AG10803 (cell line): Measurements from ENCODE around the gene GRID1.

Experiments
- DNase-seq: peaks from one replicate; pipeline ENCODE4 v3.0.0; 2010; ENCODE audit warnings: low read depth
- H3K4me3 ChIP-seq: 2 replicates; pipeline ENCODE4 v1.5.1; 2011; ENCODE audit warnings: mild to moderate bottlenecking, low read length, control low read depth
- CTCF ChIP-seq: conservative IDR thresholded peaks from 2 replicates; pipeline ENCODE4 v1.5.1; 2011; ENCODE audit warnings: mild to moderate bottlenecking, low read length, control low read depth, inconsistent platforms

The GRID1 gene

GRCh38 chr10:85570871-85571270 lies 795.7 kb downstream of the GRID1 start:
- H3K4me3 ChIP-seq = no peak overlapping the region
- DNase-seq = no peak
- TF ChIP-seq CTCF = no peak

- no peak for TF ChIP-seq CTCF
- no peak for DNase-seq
- H3K4me3 ChIP-seq = no peak overlapping the region
These were observed 801.2 kb downstream of the GRID1 start for GRCh38 chr10:85565381-85565780.

- no peak for TF ChIP-seq CTCF
- no peak overlapping the region for H3K4me3 ChIP-seq
- peak; percentile 11 for DNase-seq
These were observed 808.1 kb downstream of the GRID1 start for GRCh38 chr10:85558533-85558932.

- TF ChIP-seq CTCF = no peak
- no peak for DNase-seq
- H3K4me3 ChIP-seq = no peak overlapping the region
These were observed 808.9 kb downstream of the GRID1 start for GRCh38 chr10:85557706-85558105.

GRCh38 chr10:85557077-85557476 lies 809.5 kb downstream of the GRID1 start:
- peak; percentile 43 for DNase-seq
- no peak for TF ChIP-seq CTCF
- H3K4me3 ChIP-seq = no peak overlapping the region
